IPS DF 4.7 (cell line): ENCODE measurements around the gene SMARCAL1.
A peak's percentile ranks its signal among the peaks of the same experiment; 100 is the strongest.

ENCODE experiments used
- DNase-seq: peaks from one replicate; pipeline ENCODE4 v3.0.0-alpha.2; 2013; ENCODE audit warnings: low spot score; ENCODE audit errors: extremely low read depth

Gene SMARCAL1

DNA sequence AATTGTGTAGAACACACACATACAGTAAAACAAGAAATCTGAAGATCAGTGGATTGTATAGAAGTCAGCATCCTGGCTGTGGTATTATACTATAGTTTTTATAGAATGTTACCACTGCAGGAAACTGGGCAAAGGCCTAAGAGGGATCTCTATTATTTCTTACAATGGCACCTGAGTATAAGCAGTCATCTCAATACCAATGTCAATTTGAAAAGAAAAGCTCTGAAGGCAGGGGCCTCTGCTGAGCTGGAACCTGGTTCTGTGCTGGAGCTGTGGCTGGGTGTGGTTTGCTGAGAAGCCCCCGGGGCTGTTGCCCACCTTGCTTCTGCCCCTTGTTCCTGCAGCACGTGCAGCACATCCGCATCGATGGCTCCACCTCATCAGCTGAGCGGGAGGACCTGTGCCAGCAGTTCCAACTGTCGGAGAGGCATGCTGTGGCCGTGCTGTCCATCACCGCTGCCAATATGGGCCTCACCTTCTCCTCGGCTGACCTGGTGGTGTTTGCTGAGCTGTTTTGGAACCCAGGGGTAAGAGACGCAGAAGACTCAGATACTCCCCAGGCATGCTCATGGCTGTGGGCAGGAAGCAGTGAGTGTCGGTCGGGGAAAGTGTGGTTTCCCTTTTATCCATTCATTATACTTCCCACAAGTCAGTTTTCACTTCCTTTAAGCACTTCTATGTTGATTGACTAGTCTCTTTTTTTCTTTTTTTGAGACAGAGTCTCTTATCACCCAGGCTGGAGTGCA is 62.8 kb downstream of the SMARCAL1 start:
- no peak for DNase-seq

DNA sequence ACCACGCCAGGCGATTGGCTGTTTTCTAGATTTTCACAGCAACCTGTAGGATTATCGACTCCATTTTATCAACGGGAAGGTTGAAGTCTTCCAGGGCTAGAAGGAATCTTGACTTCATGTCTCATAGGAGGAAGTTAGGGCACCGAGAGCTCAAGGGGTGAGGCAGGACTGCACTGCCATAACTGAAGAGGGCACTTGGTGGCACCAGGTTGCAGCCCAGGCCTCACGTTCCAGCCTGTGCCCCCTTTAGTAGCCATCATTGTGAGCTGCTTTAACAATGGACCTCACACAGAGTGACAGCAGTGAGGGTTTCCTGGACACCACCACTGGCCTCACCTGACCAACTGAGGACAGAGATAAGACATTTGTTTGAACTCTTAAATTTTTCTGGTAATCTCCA is 63.5 kb downstream of the SMARCAL1 start:
- DNase-seq, result no peak

DNA sequence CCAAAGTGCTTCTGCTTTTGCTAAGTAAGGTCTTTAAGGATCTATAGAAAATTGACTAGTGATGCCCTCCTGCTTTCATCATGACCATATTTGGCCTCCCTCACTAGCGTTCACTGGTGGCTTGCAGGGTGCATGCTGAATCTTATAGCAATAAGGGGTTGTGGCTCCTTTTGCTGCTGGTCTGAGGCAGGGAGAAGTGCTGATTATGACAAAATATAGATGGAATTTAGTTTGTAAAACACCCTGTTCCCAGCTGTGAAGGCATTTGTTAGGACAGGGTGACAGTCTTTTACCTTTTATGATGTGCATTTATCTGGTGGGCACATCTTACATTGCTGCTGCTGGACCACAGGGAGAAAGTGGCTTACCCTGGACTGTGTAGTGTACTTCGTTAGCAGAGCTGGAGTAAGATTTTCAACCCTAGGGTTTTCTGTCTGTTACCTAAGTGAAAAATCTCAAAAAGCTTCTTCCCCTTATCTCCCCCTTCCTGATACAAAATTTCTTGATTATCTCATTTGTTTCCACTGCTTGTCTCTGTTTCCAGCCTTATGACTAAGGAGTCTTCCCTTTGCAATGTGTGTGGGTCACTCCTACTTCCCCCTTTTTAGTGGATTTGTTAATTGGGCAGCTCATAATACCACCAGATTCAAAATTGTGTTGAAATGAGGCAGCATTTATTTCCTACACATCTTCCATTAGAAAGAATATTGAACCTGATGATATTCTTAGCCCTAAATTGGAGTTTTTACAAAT is 65.2 kb downstream of the SMARCAL1 start:
- no peak for DNase-seq

DNA sequence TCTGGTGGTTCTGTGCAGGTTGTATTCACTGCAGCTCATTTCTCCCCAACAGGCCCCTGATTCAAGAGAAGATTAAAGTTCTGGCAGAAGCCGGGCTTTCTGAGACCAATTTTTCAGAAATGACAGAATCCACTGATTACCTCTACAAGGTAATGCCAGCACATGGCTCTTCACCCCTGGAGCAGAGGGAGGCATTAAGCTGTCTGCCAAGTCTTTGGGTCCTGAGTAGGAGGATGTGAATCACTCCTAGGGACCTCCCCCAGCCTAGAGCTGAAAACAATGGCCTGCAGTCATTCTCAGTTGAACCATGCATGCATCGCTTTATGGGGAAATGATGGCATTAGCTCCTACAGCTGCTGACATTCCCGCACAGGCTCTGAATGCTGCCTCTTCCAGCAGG is 65.9 kb downstream of the SMARCAL1 start:
- no peak for DNase-seq

DNA sequence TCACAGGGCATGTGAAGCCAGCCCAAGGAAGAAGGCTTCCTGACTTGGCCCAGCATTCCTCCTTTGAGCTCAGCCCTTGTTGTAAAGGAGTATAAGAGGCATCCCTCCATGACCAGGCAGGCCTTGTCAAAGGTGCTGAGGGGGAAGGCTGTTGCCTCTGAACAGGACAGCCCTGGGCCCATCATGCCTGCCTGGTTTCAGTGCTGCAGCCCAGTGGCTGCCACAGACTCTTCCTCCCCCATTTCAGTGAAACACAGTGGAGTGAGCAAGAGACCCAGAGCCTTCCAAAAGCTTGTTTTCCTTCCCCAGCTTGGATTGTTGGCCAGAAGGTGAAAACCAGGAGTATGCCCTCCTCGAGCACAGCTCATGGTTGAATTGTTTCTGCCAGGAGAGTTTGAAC is 66.5 kb downstream of the SMARCAL1 start:
- DNase-seq, result no peak

DNA sequence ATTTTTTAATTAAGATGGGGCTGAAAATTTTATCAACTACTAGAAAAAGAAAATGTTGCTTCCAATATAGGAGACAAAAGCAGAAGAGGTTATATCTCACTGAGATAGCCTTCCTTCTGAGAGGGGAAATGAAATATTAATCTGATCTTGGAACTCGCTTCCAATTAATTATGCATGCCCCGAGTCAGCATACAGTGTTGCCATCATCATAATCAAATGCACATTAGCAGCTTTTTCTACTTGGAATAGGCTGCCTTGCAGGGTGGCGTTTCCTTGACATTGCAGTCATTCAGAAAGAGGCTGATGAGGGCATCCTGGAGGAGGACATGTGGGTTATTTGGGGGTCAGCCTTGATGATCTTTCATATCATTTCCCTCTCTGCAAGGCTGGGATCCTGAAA is 67.9 kb downstream of the SMARCAL1 start:
- DNase-seq, result no peak

DNA sequence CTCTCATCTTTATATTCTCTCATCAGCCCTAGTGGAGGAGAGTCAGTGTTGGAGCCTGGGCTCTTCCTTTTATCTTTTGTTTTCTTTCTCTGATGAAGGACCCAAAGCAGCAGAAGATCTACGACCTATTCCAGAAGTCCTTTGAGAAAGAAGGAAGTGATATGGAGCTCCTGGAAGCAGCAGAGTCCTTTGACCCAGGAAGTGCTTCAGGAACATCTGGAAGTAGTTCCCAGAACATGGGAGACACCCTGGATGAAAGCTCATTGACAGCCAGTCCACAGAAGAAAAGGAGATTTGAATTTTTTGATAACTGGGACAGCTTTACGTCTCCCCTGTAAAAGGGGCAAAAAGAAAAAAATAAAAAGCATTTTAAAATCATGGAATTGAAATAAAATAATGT is 70.4 kb downstream of the SMARCAL1 start:
- DNase-seq, result no peak

DNA sequence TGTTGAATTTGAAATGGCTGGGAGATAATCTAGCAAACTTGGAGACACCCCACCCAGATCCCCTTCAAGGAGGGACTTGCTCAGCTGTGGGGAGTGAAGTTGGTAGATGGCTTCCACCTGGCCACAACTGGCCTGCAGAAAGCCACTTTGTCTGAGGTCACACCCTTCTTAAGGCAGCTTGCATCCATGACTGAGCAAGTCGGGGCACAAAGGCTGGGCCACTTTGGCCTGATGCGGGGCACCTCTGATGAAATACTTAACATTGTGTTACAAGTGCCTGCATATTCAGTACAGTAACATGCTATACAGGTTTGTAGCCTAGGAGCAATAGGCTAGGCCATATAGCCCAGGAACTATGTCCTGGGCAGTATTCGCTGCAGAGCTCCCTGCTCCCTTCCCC is 73.0 kb downstream of the SMARCAL1 start:
- DNase-seq, result no peak

DNA sequence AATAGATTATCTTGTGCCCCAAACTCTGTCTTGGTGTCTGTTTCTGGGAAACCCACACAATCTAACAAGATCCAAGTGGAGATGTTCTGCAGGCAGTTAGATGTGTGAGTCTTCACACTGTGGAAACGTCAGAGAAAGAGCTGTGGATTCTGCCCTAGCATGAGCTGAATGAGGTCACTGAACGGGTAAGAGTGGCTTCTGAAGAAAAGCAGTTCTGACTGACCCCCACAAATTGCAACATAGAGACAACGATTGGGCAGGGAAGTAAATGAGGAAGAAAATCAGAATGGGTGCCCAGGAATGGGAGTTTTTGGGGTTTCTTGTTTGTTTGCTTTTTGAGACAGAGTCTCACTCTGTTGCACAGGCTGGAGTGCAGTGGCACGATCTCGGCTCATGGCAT is 73.5 kb downstream of the SMARCAL1 start:
- DNase-seq, result no peak

DNA sequence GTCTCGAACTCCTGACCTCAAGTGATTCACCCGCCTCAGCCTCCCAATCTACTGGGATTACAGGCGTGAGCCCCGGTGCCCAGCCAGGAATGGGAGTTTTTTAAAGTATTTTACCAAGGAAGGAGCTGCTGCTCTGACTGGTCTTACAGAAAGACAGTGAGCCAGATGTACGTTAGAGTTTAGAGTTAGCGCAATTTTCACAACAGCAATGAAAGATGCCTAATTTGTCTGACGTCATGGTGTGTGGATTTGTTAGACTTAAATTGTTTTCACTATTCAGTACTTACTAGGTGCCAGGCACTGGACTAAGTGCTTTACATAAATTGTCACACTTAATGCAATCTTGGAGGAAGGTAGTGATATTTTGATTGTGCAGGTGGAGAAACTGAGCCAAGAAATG is 74.0 kb downstream of the SMARCAL1 start:
- DNase-seq, result no peak

DNA sequence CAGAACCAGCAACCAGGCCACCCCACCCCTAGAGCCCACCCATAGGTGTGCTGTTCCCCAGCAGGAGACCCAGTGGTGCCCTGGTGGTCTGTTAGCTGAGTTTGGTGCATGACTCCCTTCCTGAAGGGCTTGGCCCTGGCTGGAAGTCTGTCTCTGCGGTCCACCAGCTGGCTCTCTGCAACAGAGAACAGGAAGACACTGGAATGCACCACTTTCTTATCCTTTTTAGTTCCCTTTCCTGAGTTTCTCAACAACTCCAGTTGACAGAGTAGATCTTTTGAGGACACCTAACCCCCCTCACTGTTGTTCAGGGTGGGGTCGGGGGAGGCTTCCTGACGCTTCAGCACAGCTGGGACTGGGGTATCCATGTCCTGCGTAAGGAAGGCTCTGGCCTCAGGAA is 74.4 kb downstream of the SMARCAL1 start:
- no peak for DNase-seq

DNA sequence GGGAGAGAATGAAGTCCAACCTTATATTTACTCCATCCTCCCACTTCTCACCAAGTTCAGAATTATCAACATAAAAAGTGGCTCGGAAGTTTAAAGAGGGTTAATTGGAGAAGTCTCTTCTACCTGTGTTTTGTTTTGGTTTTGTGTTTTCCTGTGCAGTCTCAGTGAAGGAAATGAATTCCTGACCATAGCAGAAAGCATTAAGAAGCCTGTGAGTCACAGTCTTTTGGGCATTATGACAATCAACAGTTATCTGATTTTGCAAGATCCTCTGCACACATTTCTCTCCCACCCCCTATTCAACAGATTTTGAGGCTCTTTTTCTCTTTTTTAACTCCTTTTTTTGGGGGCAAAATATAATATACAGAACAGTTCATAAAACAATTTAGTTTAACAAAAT is 77.8 kb downstream of the SMARCAL1 start:
- no peak for DNase-seq

DNA sequence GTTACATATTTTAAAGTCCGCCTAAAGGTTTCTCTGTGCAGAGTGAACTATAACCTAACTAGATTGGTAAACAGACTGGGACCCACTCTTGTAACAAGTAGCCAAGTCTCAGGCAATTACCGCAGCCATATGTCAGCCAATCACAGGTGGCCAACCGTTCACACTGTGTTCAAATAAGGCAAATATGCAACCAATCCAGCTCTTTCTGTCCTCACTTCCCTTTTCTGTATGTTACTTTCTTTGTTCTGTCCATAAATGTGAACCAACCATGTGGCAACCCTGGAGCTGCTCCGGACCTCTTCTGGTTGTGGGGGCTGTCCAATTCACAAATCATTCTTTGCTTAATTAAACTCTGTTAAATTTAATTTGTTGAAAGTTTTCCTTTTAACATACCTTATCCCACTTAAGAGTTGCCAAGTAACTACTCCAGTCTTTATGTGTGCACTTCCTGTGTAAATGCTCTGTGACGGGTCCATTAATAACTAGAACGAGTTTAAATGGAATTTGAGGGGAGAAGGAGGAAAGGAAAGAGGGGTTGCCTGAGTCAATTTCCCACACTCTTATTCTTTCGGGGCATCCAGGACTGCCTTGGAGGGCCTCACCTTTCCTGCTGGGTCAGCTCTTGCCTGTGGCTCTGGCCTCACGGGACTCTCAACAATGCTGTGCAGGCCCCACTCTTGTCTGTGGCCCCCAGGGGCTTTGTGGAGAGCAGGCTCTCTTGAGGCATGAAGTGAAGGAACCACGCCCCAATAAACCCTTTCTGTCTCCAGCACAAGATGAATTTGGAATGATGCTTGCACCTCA is 79.7 kb downstream of the SMARCAL1 start:
- no peak for DNase-seq

DNA sequence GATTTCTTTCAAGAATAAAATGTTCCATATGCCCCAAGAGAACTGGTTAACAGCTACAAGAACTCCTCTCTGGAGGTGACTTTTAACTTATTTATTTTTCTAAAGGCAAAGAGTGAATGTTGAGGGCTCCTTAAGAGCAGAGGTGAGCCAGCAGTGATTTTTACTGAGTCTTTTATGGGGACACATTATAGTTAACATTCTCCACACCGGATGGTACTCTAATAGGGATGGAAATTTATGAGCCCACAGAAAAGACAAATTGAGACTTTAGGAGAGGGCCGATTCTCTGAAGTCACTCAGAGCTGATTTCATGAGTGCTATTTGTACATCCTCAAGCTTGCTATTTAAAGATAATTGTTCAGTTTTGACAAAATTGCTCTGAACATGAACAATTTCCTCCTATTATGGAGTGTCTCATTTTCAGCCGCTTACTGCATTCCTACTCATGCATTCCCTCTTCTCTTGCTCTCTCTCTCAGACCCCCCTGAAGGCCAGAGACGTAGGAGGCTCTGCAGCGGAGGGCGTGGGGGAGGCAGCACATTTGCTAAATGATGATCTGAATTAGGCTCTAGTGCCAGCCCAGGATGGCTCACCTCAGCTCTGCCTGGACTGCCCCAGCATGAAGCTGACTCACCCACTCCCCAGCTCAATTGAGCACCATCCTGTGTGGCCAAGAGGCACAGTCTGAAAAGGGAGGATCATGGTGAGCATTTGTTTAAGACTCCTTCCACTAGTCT is 80.5 kb downstream of the SMARCAL1 start:
- no peak for DNase-seq

DNA sequence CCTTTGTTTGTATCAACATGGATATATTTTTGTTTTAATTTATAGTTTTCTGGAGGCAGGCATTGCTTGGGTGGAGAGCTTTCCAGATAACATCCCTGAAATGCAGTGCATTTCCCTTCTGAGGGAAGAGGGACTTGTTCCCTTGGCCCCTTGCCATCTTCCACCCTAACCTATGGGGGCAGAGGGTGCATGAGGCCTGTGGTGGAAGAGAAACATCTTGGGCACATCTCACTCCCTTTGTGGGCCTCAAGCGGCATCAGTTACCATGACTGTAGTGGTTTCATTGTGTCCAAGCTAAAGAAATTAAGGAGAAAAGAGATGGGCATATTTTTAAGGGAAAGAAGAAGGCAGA is 81.0 kb downstream of the SMARCAL1 start:
- no peak for DNase-seq

DNA sequence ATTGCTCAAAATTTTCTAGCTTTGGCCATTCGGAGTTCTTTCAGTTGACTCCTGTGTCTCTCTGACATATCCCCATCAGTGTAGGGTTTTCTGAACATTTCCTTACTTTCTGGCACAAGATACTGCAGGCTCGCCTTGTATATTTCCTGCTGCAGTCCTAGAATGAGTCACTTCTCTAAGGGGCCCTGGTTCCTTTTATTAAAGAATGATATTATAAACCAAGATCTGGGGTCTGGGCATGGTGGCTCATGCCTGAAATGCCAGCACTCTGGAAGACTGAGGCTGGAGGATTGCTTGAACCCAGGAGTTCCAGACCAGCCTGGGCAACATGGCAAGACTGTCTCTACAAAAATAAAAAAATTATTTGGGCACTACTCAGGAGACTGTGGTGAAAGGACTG is 83.4 kb downstream of the SMARCAL1 start:
- no peak for DNase-seq

DNA sequence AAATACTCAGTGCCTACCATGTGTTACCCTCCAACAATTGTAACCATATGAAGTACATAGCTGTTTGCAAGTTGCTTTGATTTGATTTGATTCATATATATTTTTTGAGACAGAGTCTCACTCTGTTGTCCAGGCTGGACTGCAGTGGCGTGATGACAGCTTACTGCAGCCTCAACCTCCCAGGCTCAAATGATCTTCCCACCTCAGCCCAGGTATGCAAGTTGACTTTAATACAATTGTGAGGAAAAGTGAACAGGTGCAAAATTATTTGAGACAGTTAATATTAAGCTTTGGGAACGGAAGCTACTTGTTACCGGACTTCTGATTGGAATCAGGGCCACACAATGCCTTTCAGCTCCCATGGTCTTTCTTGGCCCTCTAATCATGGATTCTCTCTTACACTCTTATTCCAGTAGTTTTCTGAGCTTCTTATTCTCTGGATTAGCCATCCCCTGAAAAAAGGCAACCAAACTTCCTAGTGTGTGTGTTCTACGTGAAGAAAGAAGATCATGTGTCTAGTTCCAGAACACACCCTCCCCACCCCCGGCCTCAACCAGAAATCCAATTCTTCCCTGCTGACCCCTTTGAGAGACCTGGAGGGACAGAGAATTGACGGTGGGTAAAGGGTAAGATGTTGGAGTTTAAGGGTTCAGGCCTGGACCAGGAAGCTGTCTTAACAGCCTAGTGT is 85.2 kb downstream of the SMARCAL1 start:
- no peak for DNase-seq

DNA sequence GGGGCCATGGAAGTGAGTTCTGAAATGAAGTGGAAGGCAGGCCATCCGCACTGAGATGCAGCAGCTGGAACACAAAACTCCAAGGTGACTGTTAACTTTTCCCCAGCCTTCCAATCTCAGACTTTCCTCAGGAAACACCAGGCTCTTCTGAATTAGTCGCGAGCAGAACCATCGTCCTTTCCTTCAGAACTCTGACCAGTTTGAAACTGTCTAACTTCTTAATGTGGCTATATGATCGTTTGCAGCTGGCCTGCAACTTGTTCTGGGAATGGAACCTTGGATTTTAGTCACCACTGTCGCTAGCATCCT is 85.7 kb downstream of the SMARCAL1 start:
- no peak for DNase-seq

DNA sequence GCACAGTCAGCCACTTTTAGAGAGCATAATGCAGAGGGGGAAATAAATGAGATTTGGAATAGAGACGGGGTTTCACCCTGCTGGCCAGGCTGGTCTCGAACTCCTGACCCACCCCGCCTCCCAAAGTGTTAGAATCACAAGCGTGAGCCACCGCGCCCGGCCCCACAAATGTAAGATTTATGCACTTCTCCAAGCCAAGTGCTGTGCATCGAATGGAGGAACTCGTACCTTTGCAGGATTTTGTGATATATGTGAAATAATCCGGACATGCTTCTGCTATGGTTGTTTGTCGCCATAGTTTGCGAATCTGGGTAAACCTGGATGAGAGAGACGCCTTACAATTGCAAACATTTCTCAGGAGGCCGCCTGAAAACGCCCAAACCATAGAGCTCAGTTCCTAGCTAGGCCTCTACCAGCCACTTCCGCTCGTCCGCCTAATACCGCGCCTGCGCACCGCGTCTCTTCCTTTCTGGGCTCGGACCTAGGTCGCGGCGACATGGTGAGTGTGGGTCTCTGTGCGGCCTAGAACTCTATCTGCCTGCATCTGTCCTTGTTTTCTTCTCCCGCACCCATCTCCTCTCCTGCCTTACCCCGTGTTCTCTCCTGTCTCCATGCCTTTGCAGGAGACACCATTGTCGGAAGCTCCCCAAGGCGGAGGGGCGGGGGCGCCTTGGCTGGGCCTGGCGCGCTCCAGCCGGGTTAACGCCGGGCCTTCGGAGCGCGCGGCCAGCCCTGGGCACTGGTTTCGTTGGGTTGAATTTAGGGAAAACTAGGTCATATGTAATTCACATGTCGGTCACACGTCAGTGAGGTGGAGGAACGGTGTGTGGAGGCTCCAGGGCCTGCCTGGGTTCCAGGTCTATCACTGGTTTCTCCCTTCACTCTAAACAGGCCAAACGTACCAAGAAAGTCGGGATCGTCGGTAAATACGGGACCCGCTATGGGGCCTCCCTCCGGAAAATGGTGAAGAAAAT is 86.4 kb downstream of the SMARCAL1 start, which contains the start of gene RPL37A:
Gene RPL37A (plus strand): TSS at position 466 of the 974 bp plus-strand sequence. CDS start 31 bp downstream, at position 497.
- DNase-seq, result peak; percentile 89

DNA sequence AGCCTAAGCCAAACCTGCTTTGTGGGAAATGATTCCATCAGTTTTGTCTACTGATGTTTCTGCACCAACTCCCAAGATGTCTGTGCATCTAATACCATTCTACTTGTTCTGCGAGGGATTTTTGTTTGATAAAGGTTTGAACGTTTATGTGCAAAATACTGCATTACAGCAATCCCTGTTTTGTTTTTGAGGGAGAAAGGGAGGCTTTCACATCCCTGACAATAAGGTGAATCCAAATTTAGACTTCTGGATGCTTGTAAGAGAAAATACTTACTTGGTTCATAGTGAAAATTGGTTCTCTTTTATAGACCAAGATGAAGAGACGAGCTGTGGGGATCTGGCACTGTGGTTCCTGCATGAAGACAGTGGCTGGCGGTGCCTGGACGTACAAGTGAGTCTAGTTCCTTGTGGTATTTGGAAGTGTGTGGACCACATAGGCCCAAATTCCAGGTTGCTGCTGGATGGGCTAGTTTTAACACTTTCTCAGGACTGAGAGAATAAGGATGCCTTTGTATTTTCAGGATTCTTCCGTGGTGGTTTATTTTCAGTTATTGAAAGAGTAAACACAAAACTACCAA is 87.4 kb downstream of the SMARCAL1 start:
- no peak for DNase-seq
